H1 (cell line): Measurements from ENCODE around the gene VWF.

ENCODE experiments used
- CTCF ChIP-seq, 3 experiments: IDR thresholded peaks; 1 replicate in 2 of 3; 2 replicates in 1 of 3; pipeline versions ENCODE4 v1.5.1 to v1.6.1; 2011; ENCODE audit warnings: low read length in 3 of 3, mild to moderate bottlenecking in 3 of 3, inconsistent platforms in 2 of 3, low read depth in 1 of 3, moderate library complexity in 1 of 3; ENCODE audit not compliant: insufficient read depth in 1 of 3; ENCODE audit errors: control extremely low read depth in 1 of 3
- KDM1A ChIP-seq: fragments of 200-600, 300-600 bp; sonication (generic); IDR thresholded peaks from 2 replicates; pipeline ENCODE4 v1.7.1; 2016; ENCODE audit warnings: mild to moderate bottlenecking, low read length, borderline replicate concordance
- NRF1 ChIP-seq: IDR thresholded peaks from 2 replicates; pipeline ENCODE4 v1.6.1; 2011; ENCODE audit warnings: mild to moderate bottlenecking, low read depth, low read length, improper control_type of control experiment
- PHF8 ChIP-seq: fragments of 200-600 bp; sonication (generic); conservative IDR thresholded peaks from 2 replicates; pipeline ENCODE4 v1.7.1; 2012; ENCODE audit warnings: low read depth, mild to moderate bottlenecking, inconsistent platforms, low read length, moderate library complexity
- POLR2A ChIP-seq, 2 experiments: IDR thresholded peaks; 1 replicate in 1 of 2; 2 replicates in 1 of 2; pipeline ENCODE4 v1.6.1; 2011; ENCODE audit warnings: low read depth in 2 of 2, low read length in 2 of 2, mild to moderate bottlenecking in 2 of 2; ENCODE audit errors: control extremely low read depth in 1 of 2
- RAD21 ChIP-seq, 2 experiments: IDR thresholded peaks in 1 of 2; conservative IDR thresholded peaks in 1 of 2; 2 replicates each; pipeline ENCODE4 v1.6.1; 2011; ENCODE audit warnings: low read depth in 2 of 2, low read length in 2 of 2, improper control_type of control experiment in 1 of 2, inconsistent platforms in 1 of 2, mild to moderate bottlenecking in 1 of 2, moderate library complexity in 1 of 2
- SP1 ChIP-seq: IDR thresholded peaks from 2 replicates; pipeline ENCODE4 v1.6.1; 2011; ENCODE audit warnings: low read depth, low read length
- SP4 ChIP-seq: IDR thresholded peaks from 2 replicates; pipeline ENCODE4 v1.6.1; 2012; ENCODE audit warnings: low read length, inconsistent platforms
- SRF ChIP-seq: IDR thresholded peaks from 2 replicates; pipeline ENCODE4 v1.6.1; 2011; ENCODE audit warnings: mild to moderate bottlenecking, low read depth, low read length, moderate library complexity

- TF ChIP-seq CTCF (IDR thresholded peaks at IDR 0.05; ENCODE audit: control extremely low read depth in 1 of 3, insufficient read depth in 1 of 3, low read depth in 1 of 3, low read length in 3 of 3): no peak
- TF ChIP-seq RAD21 (IDR thresholded peaks at IDR 0.05 in 1 of 2, conservative IDR thresholded peaks at IDR 0.05 in 1 of 2; ENCODE audit: low read depth in 2 of 2, low read length in 2 of 2): no peak
- TF ChIP-seq SRF: no peak
- no peak for TF ChIP-seq NRF1
- TF ChIP-seq POLR2A (IDR thresholded peaks at IDR 0.05; ENCODE audit: control extremely low read depth in 1 of 2, low read depth in 2 of 2, low read length in 2 of 2): no peak
- TF ChIP-seq KDM1A: no peak
- TF ChIP-seq SP1: no peak
- no peak for TF ChIP-seq SP4
- no peak for TF ChIP-seq PHF8
Measured at GRCh38 chr12:5900533-5901205, 223.8 kb downstream of the VWF start.
